Measurements from ENCODE around the gene DGCR8. TPM values are rescaled to one million over a fixed set of nuclear protein-coding genes. Genes with fewer than 3 reads are reported as not detected.

The DGCR8 gene
- total RNA-seq, 1 donor, result 7.9 TPM

DNA sequence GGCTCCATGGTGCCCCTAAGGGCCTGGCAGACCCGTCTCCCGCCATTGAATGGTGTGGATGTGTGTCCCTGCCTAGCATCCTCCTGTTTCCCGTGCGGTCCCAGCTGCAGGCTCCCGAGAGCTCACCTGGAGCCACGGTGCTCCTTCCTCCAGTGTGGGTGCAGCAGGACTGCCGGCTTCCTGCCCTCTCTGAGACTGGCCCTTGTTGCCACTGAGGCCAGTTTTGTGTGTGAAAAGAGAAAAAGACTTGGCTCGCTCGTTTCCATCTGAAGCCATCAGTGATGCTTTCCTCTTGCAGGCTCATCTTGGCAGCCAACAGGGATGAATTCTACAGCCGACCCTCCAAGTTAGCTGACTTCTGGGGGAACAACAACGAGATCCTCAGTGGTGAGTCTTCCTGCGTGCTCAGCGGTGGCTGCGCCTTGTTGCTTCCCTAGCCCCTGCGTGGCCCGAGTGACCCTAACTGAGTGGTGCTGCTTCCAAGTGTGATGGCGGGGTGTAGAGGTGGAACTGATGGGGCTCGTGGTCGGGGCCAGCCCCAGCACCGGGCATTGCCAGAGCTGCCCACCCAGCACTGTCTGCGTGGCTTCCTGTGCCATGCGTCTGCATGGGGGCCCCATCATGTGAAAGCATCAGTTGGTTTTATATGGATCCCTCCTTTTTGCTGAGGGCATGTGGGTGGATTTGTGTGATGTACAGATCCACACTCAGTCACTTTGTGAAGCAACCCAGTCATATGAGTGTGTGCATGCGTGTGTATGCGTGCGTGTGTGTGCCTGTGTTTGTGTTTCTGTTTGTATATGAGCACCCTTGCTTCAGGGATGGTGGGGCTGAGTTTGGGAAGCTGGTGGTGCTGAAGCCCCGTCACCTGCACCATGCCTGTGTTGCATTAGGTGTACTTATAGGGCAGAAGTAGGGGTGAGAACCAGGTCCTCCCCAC lies 36.7 kb upstream of the DGCR8 start:
- Histone ChIP-seq H3K9me3 (ENCODE audit: low read depth, low read length) (no peaks in the 10 kb centered on the region), H3K4me3 (ENCODE audit: low read length) (no peak overlapping the region), H3K27me3 (ENCODE audit: insufficient read depth, low read length) (no peaks in the 10 kb centered on the region), H3K4me1 (ENCODE audit: insufficient read depth, low read length) (no peaks in the 10 kb centered on the region)

DNA sequence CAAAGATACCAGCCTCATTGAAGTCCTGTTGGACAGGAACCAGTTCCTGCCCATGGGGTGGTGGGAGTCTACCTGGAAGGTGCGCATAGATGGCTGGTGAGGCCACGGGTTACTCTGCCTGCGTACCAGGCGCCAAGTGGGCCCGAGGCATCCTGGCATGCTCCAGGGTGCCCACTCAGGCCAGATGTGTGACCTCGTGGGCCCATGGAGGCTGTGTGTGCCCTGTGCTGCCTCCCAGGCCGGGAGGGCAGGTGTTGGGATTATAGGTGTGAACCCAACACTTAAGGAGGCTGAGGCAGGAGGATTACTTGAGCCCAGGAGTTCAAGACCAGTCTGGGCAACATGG lies 36.1 kb upstream of the DGCR8 start:
- no peaks in the 10 kb centered on the region for H3K27me3 ChIP-seq (ENCODE audit: insufficient read depth, low read length)
- H3K9me3 ChIP-seq (ENCODE audit: low read depth, low read length), result no peaks in the 10 kb centered on the region
- H3K4me3 ChIP-seq (ENCODE audit: low read length), result no peak overlapping the region
- H3K4me1 ChIP-seq (ENCODE audit: insufficient read depth, low read length), result no peaks in the 10 kb centered on the region

DNA sequence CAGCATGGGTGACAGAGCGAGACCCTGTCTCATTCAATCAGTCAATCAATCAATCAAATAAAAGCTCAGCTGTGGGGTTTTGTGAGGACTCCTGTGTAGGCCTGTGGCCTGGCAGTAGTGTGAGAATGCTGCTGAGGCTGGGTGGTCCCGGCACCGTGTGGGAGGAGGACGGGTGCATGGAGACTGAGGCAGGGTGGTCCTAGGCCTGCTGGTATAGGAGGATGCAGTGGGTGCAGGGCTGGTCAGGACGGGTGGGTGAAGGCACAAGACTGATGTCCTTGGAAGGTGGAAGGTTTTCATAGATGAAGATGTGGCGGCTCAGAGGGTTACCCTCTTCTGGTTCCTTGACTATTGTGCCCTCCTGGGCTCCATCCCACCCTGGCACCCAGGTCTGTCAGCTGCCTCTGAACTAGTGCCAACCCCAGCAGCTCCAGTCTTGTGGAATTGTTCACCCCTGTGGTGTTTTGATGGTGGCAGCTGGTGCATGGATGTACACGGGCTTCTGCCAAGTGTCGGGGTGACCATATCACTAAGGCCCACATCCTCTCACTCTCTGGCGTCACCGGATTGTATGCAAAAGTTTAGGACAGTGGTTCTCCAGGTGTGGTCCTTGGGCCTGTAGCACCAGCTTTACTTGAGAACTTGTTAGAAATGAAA lies 35.4 kb upstream of the DGCR8 start:
- H3K4me3 ChIP-seq (ENCODE audit: low read length), result no peak overlapping the region
- H3K9me3 ChIP-seq (ENCODE audit: low read depth, low read length), result no peaks in the 10 kb centered on the region
- H3K27me3 ChIP-seq (ENCODE audit: insufficient read depth, low read length), result no peaks in the 10 kb centered on the region
- no peaks in the 10 kb centered on the region for H3K4me1 ChIP-seq (ENCODE audit: insufficient read depth, low read length)

DNA sequence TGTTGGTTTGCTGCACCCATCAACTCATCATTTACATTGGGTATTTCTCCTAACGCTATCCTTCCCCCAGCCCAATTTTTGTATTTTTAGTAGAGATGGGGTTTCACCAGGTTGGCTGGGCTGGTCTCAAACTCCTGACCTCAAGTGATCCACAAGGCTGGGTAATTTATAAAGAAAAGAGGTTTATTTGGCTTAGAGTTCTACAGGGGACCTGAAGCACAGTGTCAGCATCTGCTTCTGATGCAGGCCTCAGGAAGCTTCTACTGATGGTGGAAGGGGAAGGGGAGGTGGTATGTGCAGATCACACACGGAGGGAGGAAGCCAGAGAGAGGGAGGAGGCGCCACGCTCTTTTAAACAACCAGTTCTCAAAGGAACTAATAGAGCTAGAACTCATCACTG lies 33.3 kb upstream of the DGCR8 start:
- H3K4me1 ChIP-seq (ENCODE audit: insufficient read depth, low read length), result no peaks in the 10 kb centered on the region
- no peak overlapping the region for H3K4me3 ChIP-seq (ENCODE audit: low read length)
- no peaks in the 10 kb centered on the region for H3K27me3 ChIP-seq (ENCODE audit: insufficient read depth, low read length)

GRCh38 chr22:20051927-20052308 lies 28.1 kb upstream of the DGCR8 start:
- Histone ChIP-seq H3K4me1 (ENCODE audit: insufficient read depth, low read length) (no peaks in the 10 kb centered on the region), H3K27me3 (ENCODE audit: insufficient read depth, low read length) (no peaks in the 10 kb centered on the region), H3K4me3 (ENCODE audit: low read length) (no peak overlapping the region), H3K9me3 (ENCODE audit: low read depth, low read length) (no peaks in the 10 kb centered on the region)

More for the DNA sequence above, 33.3 kb upstream of the DGCR8 start:
- no peaks in the 10 kb centered on the region for H3K9me3 ChIP-seq (ENCODE audit: low read depth, low read length)

- Histone ChIP-seq H3K4me3 (ENCODE audit: low read length) (no peak overlapping the region), H3K4me1 (ENCODE audit: insufficient read depth, low read length) (no peaks in the 10 kb centered on the region), H3K9me3 (ENCODE audit: low read depth, low read length) (no peaks in the 10 kb centered on the region), H3K27me3 (ENCODE audit: insufficient read depth, low read length) (no peaks in the 10 kb centered on the region)
Measured at GRCh38 chr22:20052309-20053259, 27.5 kb upstream of the DGCR8 start.

- Histone ChIP-seq H3K4me3 (ENCODE audit: low read length) (no peak overlapping the region), H3K4me1 (ENCODE audit: insufficient read depth, low read length) (no peaks in the 10 kb centered on the region), H3K9me3 (ENCODE audit: low read depth, low read length) (no peaks in the 10 kb centered on the region), H3K27me3 (ENCODE audit: insufficient read depth, low read length) (no peaks in the 10 kb centered on the region)
Measured at GRCh38 chr22:20053407-20054033, 26.5 kb upstream of the DGCR8 start.

DNA sequence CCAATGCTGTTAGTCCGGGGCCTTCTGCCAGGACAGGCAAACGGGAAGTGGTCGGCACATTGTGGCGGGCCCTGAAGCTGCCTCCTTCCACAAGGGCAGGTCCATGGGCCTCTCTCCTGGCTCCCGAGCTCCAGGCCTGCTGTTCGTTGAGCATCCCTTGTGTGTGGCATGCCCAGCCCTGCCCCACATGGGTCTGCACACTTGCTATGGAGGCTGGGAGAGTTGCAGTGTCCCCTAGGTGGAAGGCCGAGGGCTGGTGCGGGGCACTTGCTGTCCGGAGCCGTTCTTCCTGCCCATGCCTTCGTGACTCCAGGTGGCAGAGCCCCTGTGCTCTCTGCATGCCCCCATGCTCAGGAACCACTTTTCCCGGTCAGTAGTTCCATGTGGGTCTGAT lies 26.0 kb upstream of the DGCR8 start:
- no peaks in the 10 kb centered on the region for H3K9me3 ChIP-seq (ENCODE audit: low read depth, low read length)

GRCh38 chr22:20054485-20054884 lies 25.6 kb upstream of the DGCR8 start:
- Histone ChIP-seq H3K27me3 (ENCODE audit: insufficient read depth, low read length) (no peaks in the 10 kb centered on the region), H3K4me3 (ENCODE audit: low read length) (no peak overlapping the region), H3K9me3 (ENCODE audit: low read depth, low read length) (no peaks in the 10 kb centered on the region), H3K4me1 (ENCODE audit: insufficient read depth, low read length) (no peaks in the 10 kb centered on the region)

More for the DNA sequence above, 26.0 kb upstream of the DGCR8 start:
- H3K4me3 ChIP-seq (ENCODE audit: low read length), result no peak overlapping the region
- no peaks in the 10 kb centered on the region for H3K4me1 ChIP-seq (ENCODE audit: insufficient read depth, low read length)
- H3K27me3 ChIP-seq (ENCODE audit: insufficient read depth, low read length), result no peaks in the 10 kb centered on the region

DNA sequence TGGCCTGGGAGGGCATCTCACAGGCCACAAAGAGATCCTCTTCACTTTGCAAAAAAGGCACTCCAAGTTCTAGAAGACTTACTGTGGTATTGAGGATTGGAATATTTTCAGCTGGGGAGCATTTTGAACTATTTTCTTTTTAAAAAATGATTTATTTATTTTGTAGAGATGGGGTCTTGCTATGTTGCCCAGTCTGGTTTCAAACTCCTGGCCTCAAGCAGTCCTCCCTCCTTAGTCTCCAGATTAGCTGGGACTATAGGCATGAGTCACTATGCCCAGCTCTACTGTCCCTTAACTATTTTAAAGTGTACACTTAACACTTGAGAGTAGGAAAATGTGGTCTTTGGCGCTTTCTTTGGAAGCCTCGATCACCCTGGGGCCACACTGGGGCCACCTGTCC lies 24.9 kb upstream of the DGCR8 start:
- no peaks in the 10 kb centered on the region for H3K9me3 ChIP-seq (ENCODE audit: low read depth, low read length)
- H3K27me3 ChIP-seq (ENCODE audit: insufficient read depth, low read length), result no peaks in the 10 kb centered on the region
- no peaks in the 10 kb centered on the region for H3K4me1 ChIP-seq (ENCODE audit: insufficient read depth, low read length)
- H3K4me3 ChIP-seq (ENCODE audit: low read length), result no peak overlapping the region

DNA sequence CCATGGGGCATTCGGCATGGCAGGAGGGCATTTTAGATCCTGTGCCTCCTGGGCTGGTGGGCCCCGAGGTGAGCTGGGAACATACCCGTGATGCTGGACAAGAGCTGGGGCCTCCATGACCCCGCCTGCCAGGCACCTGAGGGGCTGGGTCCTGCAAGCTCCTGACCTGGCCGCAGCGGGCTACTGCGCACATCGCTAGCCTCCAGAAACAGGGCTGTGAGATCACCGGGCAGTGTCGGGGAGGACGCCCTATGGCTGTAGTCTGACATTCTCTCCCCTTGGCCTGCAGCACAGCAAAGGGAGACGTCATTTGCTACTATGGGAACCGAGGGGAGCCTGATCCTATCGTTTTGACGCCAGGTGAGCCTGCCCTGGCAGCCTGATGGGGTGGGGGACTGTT lies 24.4 kb upstream of the DGCR8 start:
- no peaks in the 10 kb centered on the region for H3K9me3 ChIP-seq (ENCODE audit: low read depth, low read length)
- H3K4me3 ChIP-seq (ENCODE audit: low read length), result no peak overlapping the region
- no peaks in the 10 kb centered on the region for H3K27me3 ChIP-seq (ENCODE audit: insufficient read depth, low read length)
- no peaks in the 10 kb centered on the region for H3K4me1 ChIP-seq (ENCODE audit: insufficient read depth, low read length)

- Histone ChIP-seq H3K4me1 (ENCODE audit: insufficient read depth, low read length) (no peaks in the 10 kb centered on the region), H3K9me3 (ENCODE audit: low read depth, low read length) (no peaks in the 10 kb centered on the region), H3K27me3 (ENCODE audit: insufficient read depth, low read length) (no peaks in the 10 kb centered on the region), H3K4me3 (ENCODE audit: low read length) (no peak overlapping the region)
Measured at GRCh38 chr22:20056161-20056560, 23.9 kb upstream of the DGCR8 start.

GRCh38 chr22:20056696-20057386 lies 23.2 kb upstream of the DGCR8 start:
- Histone ChIP-seq H3K4me3 (ENCODE audit: low read length) (no peak overlapping the region), H3K4me1 (ENCODE audit: insufficient read depth, low read length) (no peaks in the 10 kb centered on the region), H3K9me3 (ENCODE audit: low read depth, low read length) (no peaks in the 10 kb centered on the region), H3K27me3 (ENCODE audit: insufficient read depth, low read length) (no peaks in the 10 kb centered on the region)

- no peak overlapping the region for H3K4me3 ChIP-seq (ENCODE audit: low read length)
- no peaks in the 10 kb centered on the region for H3K27me3 ChIP-seq (ENCODE audit: insufficient read depth, low read length)
- no peaks in the 10 kb centered on the region for H3K4me1 ChIP-seq (ENCODE audit: insufficient read depth, low read length)
- H3K9me3 ChIP-seq (ENCODE audit: low read depth, low read length), result no peaks in the 10 kb centered on the region
Measured at GRCh38 chr22:20057596-20058268, 22.3 kb upstream of the DGCR8 start.
